Measurements from ENCODE around the gene ZNF22.

Gene ZNF22

GRCh38 chr10:44974082-44974627 is 26.6 kb upstream of the ZNF22 start:
- no peak for TF ChIP-seq CTCF (IDR thresholded peaks at IDR 0.05; ENCODE audit: borderline replicate concordance, insufficient read depth, low read depth, low read length)

GRCh38 chr10:44974628-44975430 is 25.9 kb upstream of the ZNF22 start:
- H3K4me3 ChIP-seq (ENCODE audit: low read depth, low read length), result peak overlapping the region; percentile 45
- TF ChIP-seq CTCF (IDR thresholded peaks at IDR 0.05; ENCODE audit: borderline replicate concordance, insufficient read depth, low read depth, low read length), result peak; percentile 94

More at GRCh38 chr10:44974082-44974627, 26.6 kb upstream of the ZNF22 start:
- peak overlapping the region; percentile 45 for H3K4me3 ChIP-seq (ENCODE audit: low read depth, low read length)

- no peak overlapping the region for H3K4me3 ChIP-seq (ENCODE audit: low read depth, low read length)
- no peak for TF ChIP-seq CTCF (IDR thresholded peaks at IDR 0.05; ENCODE audit: borderline replicate concordance, insufficient read depth, low read depth, low read length)
Measured at GRCh38 chr10:44975431-44976331, 25.0 kb upstream of the ZNF22 start.

GRCh38 chr10:44976352-44977198 is 24.1 kb upstream of the ZNF22 start:
- no peak overlapping the region for H3K4me3 ChIP-seq (ENCODE audit: low read depth, low read length)
- TF ChIP-seq CTCF (IDR thresholded peaks at IDR 0.05; ENCODE audit: borderline replicate concordance, insufficient read depth, low read depth, low read length), result no peak

GRCh38 chr10:44977287-44978212 is 23.2 kb upstream of the ZNF22 start:
- H3K4me3 ChIP-seq (ENCODE audit: low read depth, low read length), result no peak overlapping the region
- no peak for TF ChIP-seq CTCF (IDR thresholded peaks at IDR 0.05; ENCODE audit: borderline replicate concordance, insufficient read depth, low read depth, low read length)

GRCh38 chr10:44978213-44978569 is 22.5 kb upstream of the ZNF22 start:
- no peak overlapping the region for H3K4me3 ChIP-seq (ENCODE audit: low read depth, low read length)

More at GRCh38 chr10:44978213-44978569, 22.5 kb upstream of the ZNF22 start:
- no peak for TF ChIP-seq CTCF (IDR thresholded peaks at IDR 0.05; ENCODE audit: borderline replicate concordance, insufficient read depth, low read depth, low read length)

All from GM12875 (cell line).